Nephron progenitor cell (in vitro differentiated cells): Measurements from ENCODE around the gene CAMK1D.

Experiments
- DNase-seq: peaks from one replicate; pipeline ENCODE4 v3.0.0; 2021
- H3K27ac Mint-ChIP-seq: 2 replicates; pipeline ENCODE4 v1.8.0; 2021; ENCODE audit warnings: mild to moderate bottlenecking, moderate library complexity, mixed read lengths
- H3K27me3 Mint-ChIP-seq: 2 replicates; pipeline ENCODE4 v1.8.0; 2021; ENCODE audit warnings: mild to moderate bottlenecking, low read depth, mixed read lengths; ENCODE audit not compliant: poor library complexity
- H3K36me3 Mint-ChIP-seq: 2 replicates; pipeline ENCODE4 v1.8.0; 2021; ENCODE audit warnings: low read depth, mixed read lengths
- H3K4me1 Mint-ChIP-seq: 2 replicates; pipeline ENCODE4 v1.8.0; 2021; ENCODE audit warnings: mixed read lengths
- H3K4me3 Mint-ChIP-seq: 2 replicates; pipeline ENCODE4 v1.8.0; 2021; ENCODE audit warnings: mild to moderate bottlenecking, moderate library complexity, mixed read lengths
- H3K9me3 Mint-ChIP-seq: 2 replicates; pipeline ENCODE4 v1.8.0; 2021; ENCODE audit warnings: mild to moderate bottlenecking, moderate library complexity, mixed read lengths
- TF ChIP-seq, protein P1 (sequence below): fragments of 200-600 bp; sonication (generic); IDR thresholded peaks from 2 replicates; pipeline ENCODE4 v1.5.0; 2021; ENCODE audit warnings: antibody characterized with exemption

The CAMK1D gene

DNA sequence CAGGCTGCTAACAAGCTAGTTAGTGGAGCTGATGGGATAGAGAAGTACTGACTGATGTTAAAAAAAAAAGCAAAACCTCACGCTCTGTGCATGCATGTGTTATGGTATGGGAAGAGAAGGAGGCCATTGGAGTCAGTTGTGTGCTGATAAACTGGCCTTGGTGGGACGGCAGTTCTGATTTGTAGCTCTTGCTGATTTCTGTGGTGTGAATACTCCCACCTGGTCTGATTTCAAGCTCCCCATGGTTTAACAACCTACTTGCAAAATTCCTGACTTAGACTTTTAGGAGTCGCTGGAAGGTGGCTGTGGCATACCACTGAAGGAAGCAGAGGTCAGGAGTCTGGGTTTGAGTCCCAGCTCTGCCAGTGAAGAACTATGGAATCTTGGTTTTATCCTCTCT lies 15.2 kb downstream of the CAMK1D start:
- H3K27me3 Mint-ChIP-seq, result peaks cover 7% of the 10 kb centered on the region
- no peak overlapping the region for H3K4me3 Mint-ChIP-seq
- peaks cover 5% of the 10 kb centered on the region for H3K36me3 Mint-ChIP-seq
- TF ChIP-seq, protein P1, sequence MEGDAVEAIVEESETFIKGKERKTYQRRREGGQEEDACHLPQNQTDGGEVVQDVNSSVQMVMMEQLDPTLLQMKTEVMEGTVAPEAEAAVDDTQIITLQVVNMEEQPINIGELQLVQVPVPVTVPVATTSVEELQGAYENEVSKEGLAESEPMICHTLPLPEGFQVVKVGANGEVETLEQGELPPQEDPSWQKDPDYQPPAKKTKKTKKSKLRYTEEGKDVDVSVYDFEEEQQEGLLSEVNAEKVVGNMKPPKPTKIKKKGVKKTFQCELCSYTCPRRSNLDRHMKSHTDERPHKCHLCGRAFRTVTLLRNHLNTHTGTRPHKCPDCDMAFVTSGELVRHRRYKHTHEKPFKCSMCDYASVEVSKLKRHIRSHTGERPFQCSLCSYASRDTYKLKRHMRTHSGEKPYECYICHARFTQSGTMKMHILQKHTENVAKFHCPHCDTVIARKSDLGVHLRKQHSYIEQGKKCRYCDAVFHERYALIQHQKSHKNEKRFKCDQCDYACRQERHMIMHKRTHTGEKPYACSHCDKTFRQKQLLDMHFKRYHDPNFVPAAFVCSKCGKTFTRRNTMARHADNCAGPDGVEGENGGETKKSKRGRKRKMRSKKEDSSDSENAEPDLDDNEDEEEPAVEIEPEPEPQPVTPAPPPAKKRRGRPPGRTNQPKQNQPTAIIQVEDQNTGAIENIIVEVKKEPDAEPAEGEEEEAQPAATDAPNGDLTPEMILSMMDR, result no peak
- no peak overlapping the region for H3K27ac Mint-ChIP-seq
- H3K9me3 Mint-ChIP-seq, result peaks cover 6% of the 10 kb centered on the region
- DNase-seq, result no peak
- H3K4me1 Mint-ChIP-seq, result peaks cover 30% of the 10 kb centered on the region

DNA sequence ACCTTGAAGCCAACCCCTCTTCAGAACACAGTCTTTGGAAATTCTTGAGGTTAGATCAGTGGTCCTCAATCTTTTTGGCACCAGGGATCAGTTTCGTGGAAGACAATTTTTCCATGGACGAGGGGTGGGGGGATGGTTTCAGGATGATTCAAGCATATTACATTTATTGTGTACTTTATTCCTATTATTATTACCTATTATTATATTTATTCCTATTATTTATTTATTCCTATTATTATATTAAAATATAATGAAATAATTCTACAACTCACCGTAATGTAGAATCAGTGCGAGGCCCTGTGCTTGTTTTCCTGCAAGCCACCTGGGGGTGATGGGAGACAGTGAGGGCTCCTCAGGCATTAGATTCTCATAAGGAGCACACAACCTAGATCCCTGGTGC lies 17.9 kb downstream of the CAMK1D start:
- Mint-ChIP-seq H3K9me3 (no peaks in the 10 kb centered on the region), H3K27me3 (no peaks in the 10 kb centered on the region), H3K27ac (peak overlapping the region; percentile 45), H3K4me3 (no peak overlapping the region), H3K4me1 (peaks cover 9% of the 10 kb centered on the region), H3K36me3 (no peaks in the 10 kb centered on the region)
- TF ChIP-seq, protein P1, result no peak
- DNase-seq, result no peak

DNA sequence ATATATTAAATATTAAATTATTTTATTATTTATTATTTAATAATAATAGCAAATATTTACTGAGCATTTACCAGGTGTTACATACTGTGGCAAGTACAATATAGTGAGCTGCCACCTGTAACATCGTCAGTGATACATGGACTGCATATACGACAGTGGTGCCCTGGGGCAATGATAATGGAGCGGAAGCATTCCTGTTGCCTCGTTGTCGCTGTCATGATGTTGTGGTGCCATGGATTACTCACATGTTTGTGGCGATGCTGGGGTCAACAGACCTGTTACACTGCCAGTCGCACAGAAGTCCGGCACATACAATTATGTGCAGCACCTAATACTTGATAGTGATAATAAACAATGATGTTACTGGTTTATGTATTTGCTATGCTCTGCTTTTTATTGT lies 20.6 kb downstream of the CAMK1D start:
- Mint-ChIP-seq H3K4me1 (peaks cover 5% of the 10 kb centered on the region), H3K9me3 (no peaks in the 10 kb centered on the region), H3K4me3 (no peak overlapping the region), H3K27ac (no peak overlapping the region), H3K36me3 (no peaks in the 10 kb centered on the region), H3K27me3 (no peaks in the 10 kb centered on the region)
- TF ChIP-seq, protein P1, result no peak
- no peak for DNase-seq

DNA sequence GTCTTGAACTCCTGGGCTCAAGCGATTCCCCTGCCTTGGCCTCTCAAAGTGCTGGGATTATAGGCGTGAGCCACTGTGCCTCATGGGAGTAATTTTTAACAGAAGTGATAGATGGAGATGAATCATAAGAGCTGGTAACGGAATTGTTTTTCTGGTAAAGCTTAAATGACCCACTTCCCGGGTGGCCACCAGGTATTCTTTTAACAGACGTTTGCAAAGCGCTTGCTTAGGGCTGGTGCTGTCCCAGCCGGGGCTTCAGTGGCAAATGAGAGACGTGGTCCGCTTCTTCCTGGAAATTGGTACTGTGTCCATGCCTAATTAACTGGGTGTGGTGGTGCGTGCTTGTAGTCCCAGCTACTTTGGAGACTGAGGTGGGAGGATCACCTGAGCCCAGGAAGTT lies 23.5 kb downstream of the CAMK1D start:
- no peaks in the 10 kb centered on the region for H3K9me3 Mint-ChIP-seq
- TF ChIP-seq, protein P1, result no peak
- H3K27ac Mint-ChIP-seq, result no peak overlapping the region
- peaks cover 6% of the 10 kb centered on the region for H3K4me1 Mint-ChIP-seq
- no peak overlapping the region for H3K4me3 Mint-ChIP-seq
- DNase-seq, result no peak
- peaks cover 5% of the 10 kb centered on the region for H3K27me3 Mint-ChIP-seq
- no peaks in the 10 kb centered on the region for H3K36me3 Mint-ChIP-seq

DNA sequence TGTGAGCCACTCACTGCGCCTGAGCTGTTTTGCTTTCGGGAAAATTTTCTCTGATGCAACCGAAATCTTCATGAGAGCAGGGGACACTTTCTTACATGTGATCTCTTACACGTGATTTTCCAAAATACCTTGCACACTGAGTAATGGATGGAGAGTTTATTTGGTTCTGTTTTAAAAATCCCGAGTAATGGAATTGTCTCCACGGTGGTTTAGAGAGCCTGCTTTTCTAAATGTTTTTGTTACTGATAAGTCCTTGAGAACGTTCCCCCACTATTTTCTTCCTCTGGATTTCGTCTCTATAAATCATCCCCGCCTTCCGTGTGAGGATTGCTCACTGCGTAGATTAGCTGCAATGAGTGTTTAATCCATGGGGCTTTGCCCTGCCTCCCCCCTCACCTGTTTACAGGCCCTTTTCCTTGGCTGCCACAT lies 25.7 kb downstream of the CAMK1D start:
- Mint-ChIP-seq H3K27ac (no peak overlapping the region), H3K4me3 (no peak overlapping the region), H3K4me1 (peaks cover 6% of the 10 kb centered on the region), H3K36me3 (no peaks in the 10 kb centered on the region), H3K9me3 (no peaks in the 10 kb centered on the region), H3K27me3 (peaks cover 5% of the 10 kb centered on the region)
- TF ChIP-seq, protein P1, result no peak
- no peak for DNase-seq

DNA sequence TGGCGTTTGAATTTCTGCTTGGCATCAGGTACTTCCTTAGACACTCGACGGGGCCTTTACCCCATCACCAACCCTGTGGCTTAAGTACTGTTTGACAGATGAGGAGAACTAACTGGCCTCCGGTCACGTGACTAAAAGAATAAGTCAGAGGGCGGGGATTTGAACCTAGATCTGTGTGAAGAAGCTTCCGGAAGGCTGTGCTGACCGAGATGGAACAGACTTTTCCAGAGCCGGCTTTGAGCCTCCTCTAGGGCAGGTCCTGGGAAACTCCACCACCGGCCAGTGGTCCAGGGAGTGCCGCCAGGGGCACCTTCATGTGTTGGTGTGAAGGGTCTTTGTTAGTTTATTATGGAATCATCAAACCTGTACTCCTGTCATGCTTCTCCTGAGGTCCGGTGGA lies 26.9 kb downstream of the CAMK1D start:
- Mint-ChIP-seq H3K4me1 (peaks cover 6% of the 10 kb centered on the region), H3K9me3 (no peaks in the 10 kb centered on the region), H3K4me3 (no peak overlapping the region), H3K27me3 (peaks cover 9% of the 10 kb centered on the region), H3K27ac (no peak overlapping the region), H3K36me3 (no peaks in the 10 kb centered on the region)
- no peak for DNase-seq
- TF ChIP-seq, protein P1, result no peak
